ENCODE measurements around the gene SLCO3A1.
"Not testable (repeated sequence)": the region's sequence is repeated elsewhere in the genome, so short reads cannot be mapped to it uniquely, and the experiment has no call there.

Gene SLCO3A1

GRCh38 chr15:92029767-92030166 is 176.3 kb downstream of the SLCO3A1 start:
- DNase-seq (ENCODE audit: low read depth in 4 of 4, low spot score in 1 of 4): no peak

GRCh38 chr15:92033314-92033713 is 179.8 kb downstream of the SLCO3A1 start:
- DNase-seq (ENCODE audit: low read depth in 4 of 4, low spot score in 1 of 4): no peak

- DNase-seq (ENCODE audit: low read depth in 4 of 4, low spot score in 1 of 4): no peak
These were observed 180.2 kb downstream of the SLCO3A1 start for GRCh38 chr15:92033723-92034122.

- DNase-seq (ENCODE audit: low read depth in 4 of 4, low spot score in 1 of 4): no peak
These were observed 180.7 kb downstream of the SLCO3A1 start for GRCh38 chr15:92034227-92034626.

GRCh38 chr15:92035551-92035950 is 182.0 kb downstream of the SLCO3A1 start:
- no peak for DNase-seq (ENCODE audit: low read depth in 4 of 4, low spot score in 1 of 4)

- DNase-seq (ENCODE audit: low read depth in 4 of 4, low spot score in 1 of 4): no peak
These were observed 182.5 kb downstream of the SLCO3A1 start for GRCh38 chr15:92035961-92036360.

- DNase-seq (ENCODE audit: low read depth in 4 of 4, low spot score in 1 of 4): no peak
These were observed 184.0 kb downstream of the SLCO3A1 start for GRCh38 chr15:92037491-92037890.

GRCh38 chr15:92040350-92040749 is 186.8 kb downstream of the SLCO3A1 start:
- DNase-seq (ENCODE audit: low read depth in 4 of 4, low spot score in 1 of 4): no peak

GRCh38 chr15:92041371-92041770 is 187.9 kb downstream of the SLCO3A1 start:
- DNase-seq (ENCODE audit: low read depth in 4 of 4, low spot score in 1 of 4): no peak

GRCh38 chr15:92043283-92043682 is 189.8 kb downstream of the SLCO3A1 start:
- no peak for DNase-seq (ENCODE audit: low read depth in 4 of 4, low spot score in 1 of 4)

- DNase-seq (ENCODE audit: low read depth in 4 of 4, low spot score in 1 of 4): no peak
These were observed 190.8 kb downstream of the SLCO3A1 start for GRCh38 chr15:92044203-92044909.

GRCh38 chr15:92047900-92048299 is 194.4 kb downstream of the SLCO3A1 start:
- no peak for DNase-seq (ENCODE audit: low read depth in 4 of 4, low spot score in 1 of 4)

- no peak for DNase-seq (ENCODE audit: low read depth in 4 of 4, low spot score in 1 of 4)
These were observed 195.2 kb downstream of the SLCO3A1 start for GRCh38 chr15:92048739-92049138.

GRCh38 chr15:92049290-92049989 is 195.9 kb downstream of the SLCO3A1 start:
- DNase-seq (ENCODE audit: low read depth in 4 of 4, low spot score in 1 of 4): no peak

- no peak for DNase-seq (ENCODE audit: low read depth in 4 of 4, low spot score in 1 of 4)
These were observed 196.9 kb downstream of the SLCO3A1 start for GRCh38 chr15:92050220-92050898.

GRCh38 chr15:92051716-92052115 is 198.2 kb downstream of the SLCO3A1 start:
- DNase-seq (ENCODE audit: low read depth in 4 of 4, low spot score in 1 of 4): no peak

GRCh38 chr15:92053753-92054316 is 200.3 kb downstream of the SLCO3A1 start:
- no peak for DNase-seq (ENCODE audit: low read depth in 4 of 4, low spot score in 1 of 4)

GRCh38 chr15:92056875-92057274 is 203.4 kb downstream of the SLCO3A1 start:
- no peak for DNase-seq (ENCODE audit: low read depth in 4 of 4, low spot score in 1 of 4)

- no peak for DNase-seq (ENCODE audit: low read depth in 4 of 4, low spot score in 1 of 4)
These were observed 205.8 kb downstream of the SLCO3A1 start for GRCh38 chr15:92059036-92059970.

GRCh38 chr15:92059971-92060311 is 206.4 kb downstream of the SLCO3A1 start:
- not testable (repeated sequence) for DNase-seq (ENCODE audit: low read depth in 4 of 4, low spot score in 1 of 4)

All from stimulated activated CD4-positive, alpha-beta T cell treated with anti-CD3 and anti-CD28 coated beads, Interleukin-1b, Interleukin-23, amount 100 ng/mL, for 24 hours (primary cell).